ENCODE results near the gene BMPR2.

Gene BMPR2

DNA sequence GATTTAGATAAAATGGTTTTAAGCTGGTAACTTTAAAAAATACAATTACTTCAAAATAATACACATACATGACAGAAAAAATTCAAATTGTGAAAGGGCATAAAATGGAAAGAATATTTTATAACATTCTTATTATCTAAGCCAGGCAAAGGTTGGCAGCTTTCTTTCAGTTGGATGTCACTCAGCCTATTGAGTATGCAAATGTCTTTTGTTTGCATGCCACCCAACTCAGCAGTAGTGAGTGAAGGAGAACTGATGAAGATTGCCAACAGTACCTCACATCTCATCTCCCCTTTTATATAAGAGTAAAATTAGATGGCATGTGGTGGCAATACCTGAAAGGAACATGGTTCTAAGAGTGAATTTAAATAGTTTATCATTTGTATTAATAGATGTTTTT lies 24.8 kb downstream of the BMPR2 start:
- Histone ChIP-seq H3K27ac (no peak overlapping the region), H3K36me3 (replicated peaks) (no peaks in the 10 kb centered on the region), H3K4me3 (ENCODE audit: low read depth, low read length) (no peak overlapping the region), H3K27me3 (replicated peaks) (no peaks in the 10 kb centered on the region)
- in situ Hi-C loops (cut with HindIII; ENCODE audit: low pct_ligation_motif_present, low sequenced_read_pairs) = no loop called here
- DNase-seq = no peak
- TF ChIP-seq, protein P1, sequence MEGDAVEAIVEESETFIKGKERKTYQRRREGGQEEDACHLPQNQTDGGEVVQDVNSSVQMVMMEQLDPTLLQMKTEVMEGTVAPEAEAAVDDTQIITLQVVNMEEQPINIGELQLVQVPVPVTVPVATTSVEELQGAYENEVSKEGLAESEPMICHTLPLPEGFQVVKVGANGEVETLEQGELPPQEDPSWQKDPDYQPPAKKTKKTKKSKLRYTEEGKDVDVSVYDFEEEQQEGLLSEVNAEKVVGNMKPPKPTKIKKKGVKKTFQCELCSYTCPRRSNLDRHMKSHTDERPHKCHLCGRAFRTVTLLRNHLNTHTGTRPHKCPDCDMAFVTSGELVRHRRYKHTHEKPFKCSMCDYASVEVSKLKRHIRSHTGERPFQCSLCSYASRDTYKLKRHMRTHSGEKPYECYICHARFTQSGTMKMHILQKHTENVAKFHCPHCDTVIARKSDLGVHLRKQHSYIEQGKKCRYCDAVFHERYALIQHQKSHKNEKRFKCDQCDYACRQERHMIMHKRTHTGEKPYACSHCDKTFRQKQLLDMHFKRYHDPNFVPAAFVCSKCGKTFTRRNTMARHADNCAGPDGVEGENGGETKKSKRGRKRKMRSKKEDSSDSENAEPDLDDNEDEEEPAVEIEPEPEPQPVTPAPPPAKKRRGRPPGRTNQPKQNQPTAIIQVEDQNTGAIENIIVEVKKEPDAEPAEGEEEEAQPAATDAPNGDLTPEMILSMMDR (IDR thresholded peaks at IDR 0.05; ENCODE audit: low read depth, low read length, missing control alignments) = no peak

DNA sequence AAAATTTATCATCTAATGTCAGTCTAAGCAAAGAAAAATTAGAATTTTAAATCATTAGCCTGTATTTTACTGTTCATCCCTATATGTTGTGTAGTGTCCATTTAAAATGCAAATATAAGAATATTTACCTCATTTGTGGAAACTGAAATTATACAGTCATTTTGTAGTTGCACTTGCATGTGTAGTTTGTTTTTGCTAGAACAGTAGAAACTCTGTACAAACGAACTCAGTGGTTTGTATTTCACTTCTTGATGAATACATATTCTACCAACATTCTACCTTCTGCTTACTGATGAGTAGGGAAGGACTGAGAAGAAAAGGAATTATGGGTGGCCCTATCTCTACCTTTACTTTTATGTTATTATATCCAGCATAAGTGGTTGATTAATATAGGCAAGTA lies 29.7 kb downstream of the BMPR2 start:
- in situ Hi-C loops (cut with HindIII; ENCODE audit: low pct_ligation_motif_present, low sequenced_read_pairs) = no loop called here
- Histone ChIP-seq H3K27ac (no peak overlapping the region), H3K27me3 (replicated peaks) (no peaks in the 10 kb centered on the region), H3K4me3 (ENCODE audit: low read depth, low read length) (no peak overlapping the region), H3K36me3 (replicated peaks) (no peaks in the 10 kb centered on the region)
- no peak for DNase-seq
- TF ChIP-seq, protein P1 (IDR thresholded peaks at IDR 0.05; ENCODE audit: low read depth, low read length, missing control alignments) = no peak

DNA sequence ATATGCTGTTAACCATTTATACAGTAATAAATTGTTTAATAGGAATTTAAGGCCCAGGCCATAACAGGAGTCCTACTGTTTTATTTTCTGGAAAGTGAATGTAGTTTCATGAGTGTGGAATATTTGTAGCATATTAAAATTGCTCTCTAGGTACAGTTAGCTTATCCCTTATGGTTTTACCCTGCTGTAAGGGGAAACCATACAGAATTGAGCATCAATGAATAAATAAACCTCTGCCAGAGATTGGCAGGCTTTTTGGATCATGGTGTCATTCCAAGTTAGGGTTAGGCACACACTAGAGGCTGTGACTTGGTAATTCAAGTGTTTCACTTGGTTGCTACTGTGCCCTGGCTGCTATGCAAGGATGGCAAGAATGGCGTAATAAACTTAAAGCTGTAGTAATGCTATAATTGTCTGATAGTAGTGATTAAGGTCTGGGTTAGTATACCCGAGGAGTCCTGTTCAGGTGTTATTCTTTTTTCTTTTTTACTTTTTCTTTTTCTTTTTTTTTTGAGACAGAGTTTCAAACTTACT lies 30.4 kb downstream of the BMPR2 start:
- Histone ChIP-seq H3K27ac (no peak overlapping the region), H3K36me3 (replicated peaks) (no peaks in the 10 kb centered on the region), H3K4me3 (ENCODE audit: low read depth, low read length) (no peak overlapping the region), H3K27me3 (replicated peaks) (no peaks in the 10 kb centered on the region)
- no peak for DNase-seq
- in situ Hi-C loops (cut with HindIII; ENCODE audit: low pct_ligation_motif_present, low sequenced_read_pairs) = no loop called here
- TF ChIP-seq, protein P1 (IDR thresholded peaks at IDR 0.05; ENCODE audit: low read depth, low read length, missing control alignments) = no peak

DNA sequence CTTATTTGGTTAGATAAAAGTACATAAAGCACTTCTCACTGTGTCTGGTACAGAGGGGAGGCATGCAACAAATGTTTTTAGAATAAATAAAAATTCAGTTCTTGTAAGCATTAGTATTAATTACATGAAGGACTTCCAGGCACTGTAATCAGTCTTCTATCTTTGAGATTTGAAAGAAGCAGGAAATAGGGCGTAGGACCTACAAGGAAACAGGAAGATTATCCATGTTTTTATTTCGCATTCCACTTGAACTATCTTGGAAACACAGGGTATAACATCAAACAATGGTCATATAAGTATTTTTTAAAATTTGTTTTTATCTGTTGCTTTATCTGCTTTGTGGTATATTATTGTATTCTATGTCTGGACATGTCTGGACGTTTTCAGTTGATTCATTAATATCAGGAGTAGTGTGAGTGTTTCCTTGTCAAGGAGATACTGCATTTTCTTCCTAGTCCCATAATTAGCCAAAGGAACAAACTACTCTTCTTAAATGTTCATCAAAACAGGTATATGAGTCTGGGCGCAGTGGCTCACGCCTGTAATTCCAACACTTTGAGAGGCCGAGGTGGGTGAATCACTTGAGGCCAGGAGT lies 32.5 kb downstream of the BMPR2 start:
- peak overlapping the region; percentile 50 for H3K27ac ChIP-seq
- H3K36me3 ChIP-seq (replicated peaks) = no peaks in the 10 kb centered on the region
- H3K4me3 ChIP-seq (ENCODE audit: low read depth, low read length) = no peak overlapping the region
- TF ChIP-seq, protein P1 (IDR thresholded peaks at IDR 0.05; ENCODE audit: low read depth, low read length, missing control alignments) = no peak
- no peak for DNase-seq
- in situ Hi-C loops (cut with HindIII; ENCODE audit: low pct_ligation_motif_present, low sequenced_read_pairs) = no loop called here
- no peaks in the 10 kb centered on the region for H3K27me3 ChIP-seq (replicated peaks)

GRCh38 chr2:202410092-202410491 lies 34.0 kb downstream of the BMPR2 start:
- H3K4me3 ChIP-seq (ENCODE audit: low read depth, low read length) = no peak overlapping the region
- in situ Hi-C loops (cut with HindIII; ENCODE audit: low pct_ligation_motif_present, low sequenced_read_pairs) = no loop called here
- no peaks in the 10 kb centered on the region for H3K27me3 ChIP-seq (replicated peaks)
- H3K27ac ChIP-seq = no peak overlapping the region
- TF ChIP-seq, protein P1 (IDR thresholded peaks at IDR 0.05; ENCODE audit: low read depth, low read length, missing control alignments) = no peak
- DNase-seq = no peak
- H3K36me3 ChIP-seq (replicated peaks) = no peaks in the 10 kb centered on the region

- Histone ChIP-seq H3K4me3 (ENCODE audit: low read depth, low read length) (no peak overlapping the region), H3K36me3 (replicated peaks) (no peaks in the 10 kb centered on the region), H3K27ac (no peak overlapping the region), H3K27me3 (replicated peaks) (no peaks in the 10 kb centered on the region)
- no peak for DNase-seq
- in situ Hi-C loops (cut with HindIII; ENCODE audit: low pct_ligation_motif_present, low sequenced_read_pairs) = no loop called here
- TF ChIP-seq, protein P1 (IDR thresholded peaks at IDR 0.05; ENCODE audit: low read depth, low read length, missing control alignments) = no peak
Measured at GRCh38 chr2:202411097-202411496, 35.0 kb downstream of the BMPR2 start.
